Glutamatergic neuron (in vitro differentiated cells): ENCODE results near the gene PPM1D. TPM values are rescaled to one million over a fixed set of nuclear protein-coding genes. Genes with fewer than 3 reads are reported as not detected.

Experiments
- DNase-seq: peaks from one replicate; pipeline ENCODE4 v3.0.0; 2022
- H3K27ac Mint-ChIP-seq: one replicate; pipeline ENCODE4 v1.8.0; 2020; ENCODE audit warnings: mild to moderate bottlenecking, mixed read lengths, inconsistent platforms; ENCODE audit not compliant: unreplicated experiment
- H3K27me3 Mint-ChIP-seq: one replicate; pipeline ENCODE4 v1.8.0; 2020; ENCODE audit warnings: mild to moderate bottlenecking, moderate library complexity, mixed read lengths, inconsistent platforms; ENCODE audit not compliant: unreplicated experiment
- H3K36me3 Mint-ChIP-seq: one replicate; pipeline ENCODE4 v1.8.0; 2020; ENCODE audit warnings: mild to moderate bottlenecking, mixed read lengths, inconsistent platforms; ENCODE audit not compliant: unreplicated experiment
- H3K4me1 Mint-ChIP-seq: one replicate; pipeline ENCODE4 v1.8.0; 2020; ENCODE audit warnings: mild to moderate bottlenecking, low read depth, mixed read lengths, inconsistent platforms; ENCODE audit not compliant: unreplicated experiment
- H3K4me3 Mint-ChIP-seq: one replicate; pipeline ENCODE4 v1.8.0; 2020; ENCODE audit warnings: mild to moderate bottlenecking, mixed read lengths, inconsistent platforms; ENCODE audit not compliant: unreplicated experiment
- H3K9me3 Mint-ChIP-seq: one replicate; pipeline ENCODE4 v1.8.0; 2020; ENCODE audit warnings: mild to moderate bottlenecking, moderate library complexity, mixed read lengths, inconsistent platforms; ENCODE audit not compliant: unreplicated experiment
- CTCF ChIP-seq: fragments of 200-600 bp; sonication (generic); IDR thresholded peaks from one replicate; pipeline ENCODE4 v1.5.0; 2021; ENCODE audit not compliant: partially characterized antibody, unreplicated experiment
- total RNA-seq: library from RNA; stranded (reverse); fragmentation: NEBNext Ultra II Directional; extraction: Animal tissue kit (Norgen Biotek cat#: 25700); gene quantifications from one replicate; pipeline ENCODE4 v1.2.1, GENCODE V29; 2021; ENCODE audit not compliant: unreplicated experiment

PPM1D gene
- total RNA-seq, 1 donor from 2014 or later = 19.3 TPM

- no peak overlapping the region for H3K4me3 Mint-ChIP-seq
- H3K9me3 Mint-ChIP-seq = no peaks in the 10 kb centered on the region
- no peak overlapping the region for H3K27ac Mint-ChIP-seq
- no peak for DNase-seq
- H3K27me3 Mint-ChIP-seq = peaks cover 1% of the 10 kb centered on the region
- no peaks in the 10 kb centered on the region for H3K4me1 Mint-ChIP-seq
- H3K36me3 Mint-ChIP-seq = no peaks in the 10 kb centered on the region
- no peak for TF ChIP-seq CTCF
Measured at GRCh38 chr17:60631119-60631518, 31.1 kb downstream of the PPM1D start.

- Mint-ChIP-seq H3K4me1 (peaks cover 3% of the 10 kb centered on the region), H3K27me3 (peaks cover 3% of the 10 kb centered on the region), H3K36me3 (no peaks in the 10 kb centered on the region), H3K9me3 (no peaks in the 10 kb centered on the region), H3K4me3 (no peak overlapping the region), H3K27ac (no peak overlapping the region)
- no peak for DNase-seq
- TF ChIP-seq CTCF = no peak
Measured at GRCh38 chr17:60637683-60638082, 37.7 kb downstream of the PPM1D start.

GRCh38 chr17:60639019-60639330 lies 39.0 kb downstream of the PPM1D start:
- Mint-ChIP-seq H3K27me3 (peaks cover 2% of the 10 kb centered on the region), H3K9me3 (no peaks in the 10 kb centered on the region), H3K27ac (no peak overlapping the region), H3K4me1 (peaks cover 3% of the 10 kb centered on the region), H3K4me3 (no peak overlapping the region), H3K36me3 (no peaks in the 10 kb centered on the region)
- DNase-seq = no peak
- TF ChIP-seq CTCF = no peak

GRCh38 chr17:60640503-60640902 lies 40.5 kb downstream of the PPM1D start:
- no peaks in the 10 kb centered on the region for H3K9me3 Mint-ChIP-seq
- DNase-seq = no peak
- no peak overlapping the region for H3K27ac Mint-ChIP-seq

GRCh38 chr17:60641126-60641525 lies 41.1 kb downstream of the PPM1D start:
- H3K27ac Mint-ChIP-seq = no peak overlapping the region
- no peak for DNase-seq
- no peaks in the 10 kb centered on the region for H3K36me3 Mint-ChIP-seq
- no peak for TF ChIP-seq CTCF
- H3K4me3 Mint-ChIP-seq = no peak overlapping the region
- no peaks in the 10 kb centered on the region for H3K9me3 Mint-ChIP-seq
- peaks cover 2% of the 10 kb centered on the region for H3K27me3 Mint-ChIP-seq
- peaks cover 3% of the 10 kb centered on the region for H3K4me1 Mint-ChIP-seq

More at GRCh38 chr17:60640503-60640902, 40.5 kb downstream of the PPM1D start:
- Mint-ChIP-seq H3K27me3 (peaks cover 2% of the 10 kb centered on the region), H3K4me3 (no peak overlapping the region), H3K4me1 (peaks cover 3% of the 10 kb centered on the region), H3K36me3 (no peaks in the 10 kb centered on the region)
- TF ChIP-seq CTCF = peak; percentile 52
